K562 (cell line): ENCODE data around the gene APEX2. TPM values are rescaled to one million over a fixed set of nuclear protein-coding genes. Genes with fewer than 3 reads are reported as not detected.
A peak's percentile ranks its signal among the peaks of the same experiment; 100 is the strongest.

Source experiments
- ARID3A ChIP-seq: IDR thresholded peaks from 2 replicates; pipeline ENCODE4 v1.6.1; 2012; ENCODE audit warnings: low read depth, low read length, improper control_type of control experiment, borderline replicate concordance
- ATF1 ChIP-seq, 2 experiments: fragments of 450-650 bp in 1 of 2; IDR thresholded peaks; 2 replicates each; pipeline ENCODE4 v1.6.1; 2016; ENCODE audit warnings: missing compliant biosample characterization in 1 of 2, missing genetic modification characterization in 1 of 2
- BACH1 ChIP-seq: fragments of 200-800 bp; sonication (Bioruptor generic); IDR thresholded peaks from 2 replicates; pipeline ENCODE4 v1.6.1; 2016; ENCODE audit warnings: missing genetic modification characterization, missing compliant biosample characterization
- CXXC5 ChIP-seq: fragments of 250-450 bp; sonication (Bioruptor Pico); IDR thresholded peaks from 2 replicates; pipeline ENCODE4 v1.8.0; 2022; ENCODE audit warnings: inconsistent platforms, mild to moderate bottlenecking, moderate library complexity
- DMBX1 ChIP-seq: fragments of 250-450 bp; sonication (Bioruptor Pico); IDR thresholded peaks from 2 replicates; pipeline ENCODE4 v1.8.0; 2022; ENCODE audit warnings: inconsistent platforms, mild to moderate bottlenecking, moderate library complexity, borderline replicate concordance
- EGR1 ChIP-seq: fragments of 450-650 bp; conservative IDR thresholded peaks from 2 replicates; pipeline ENCODE4 v1.6.1; 2017; ENCODE audit warnings: mild to moderate bottlenecking
- EP400 ChIP-seq: fragments of 450-650 bp; IDR thresholded peaks from 2 replicates; pipeline ENCODE4 v1.6.1; 2017; ENCODE audit warnings: antibody characterized with exemption, mild to moderate bottlenecking, moderate library complexity
- FOXA1 ChIP-seq: fragments of 450-650 bp; IDR thresholded peaks from 2 replicates; pipeline ENCODE4 v1.6.1; 2016; ENCODE audit warnings: mild to moderate bottlenecking, borderline replicate concordance
- GTF2B ChIP-seq: IDR thresholded peaks from 2 replicates; pipeline ENCODE4 v1.6.1; 2011; ENCODE audit not compliant: insufficient read length; ENCODE audit errors: extremely low read depth
- HDAC2 ChIP-seq: fragments of 450-650 bp; IDR thresholded peaks from 2 replicates; pipeline ENCODE4 v1.6.1; 2016; ENCODE audit warnings: mild to moderate bottlenecking
- HDAC3 ChIP-seq: fragments of 450-650 bp; IDR thresholded peaks from 2 replicates; pipeline ENCODE4 v1.6.1; 2018; ENCODE audit warnings: borderline replicate concordance, mild to moderate bottlenecking, moderate library complexity; ENCODE audit not compliant: partially characterized antibody
- HDAC8 ChIP-seq: fragments of 450-650 bp; IDR thresholded peaks from 2 replicates; pipeline ENCODE4 v1.6.1; 2016; ENCODE audit warnings: mild to moderate bottlenecking, missing genetic modification characterization, moderate library complexity, missing compliant biosample characterization
- HMGXB4 ChIP-seq: sonication (generic); formaldehyde crosslinking; IDR thresholded peaks from 2 replicates; pipeline ENCODE4 v1.8.1; 2023; ENCODE audit warnings: mild to moderate bottlenecking, missing genetic modification reagents
- KAT8 ChIP-seq: fragments of 450-650 bp; IDR thresholded peaks from 2 replicates; pipeline ENCODE4 v1.6.1; 2016; ENCODE audit warnings: low read depth, mild to moderate bottlenecking
- MEF2D ChIP-seq: conservative IDR thresholded peaks from 2 replicates; pipeline ENCODE4 v1.6.1; 2016; ENCODE audit warnings: low read depth, missing genetic modification characterization, missing compliant biosample characterization
- MIER1 ChIP-seq: fragments of 450-650 bp; IDR thresholded peaks from 2 replicates; pipeline ENCODE4 v1.6.1; 2016; ENCODE audit warnings: antibody characterized with exemption, mild to moderate bottlenecking, low read depth
- NCOA1 ChIP-seq: fragments of 450-650 bp; IDR thresholded peaks from 2 replicates; pipeline ENCODE4 v1.6.1; 2016; ENCODE audit warnings: low read depth
- NFRKB ChIP-seq: fragments of 450-650 bp; IDR thresholded peaks from 2 replicates; pipeline ENCODE4 v1.6.1; 2016; ENCODE audit warnings: low read depth
- NFXL1 ChIP-seq: fragments of 450-650 bp; formaldehyde crosslinking; IDR thresholded peaks from 2 replicates; pipeline ENCODE4 v1.4.0; 2021; ENCODE audit warnings: mild to moderate bottlenecking
- POLR2A ChIP-seq: fragments of 450-650 bp; conservative IDR thresholded peaks from 2 replicates; pipeline ENCODE4 v1.6.1; 2016
- RBM22 ChIP-seq: fragments of 200-400 bp; formaldehyde crosslinking; IDR thresholded peaks from 2 replicates; pipeline ENCODE4 v1.6.1; 2018; ENCODE audit warnings: low read length, low read depth; ENCODE audit not compliant: poor library complexity, severe bottlenecking
- SREBF1 ChIP-seq: fragments of 150-350 bp; IDR thresholded peaks from 2 replicates; pipeline ENCODE4 v1.6.1; 2014; ENCODE audit warnings: antibody characterized with exemption, low read depth, low read length, borderline replicate concordance
- SREBF2 ChIP-seq: sonication (generic); formaldehyde crosslinking; IDR thresholded peaks from 2 replicates; pipeline ENCODE4 v1.4.0; 2020; ENCODE audit warnings: mild to moderate bottlenecking, missing genetic modification reagents
- SUPT5H ChIP-seq: fragments of 450-650 bp; IDR thresholded peaks from 2 replicates; pipeline ENCODE4 v1.6.1; 2016
- TARDBP ChIP-seq: fragments of 450-650 bp; IDR thresholded peaks from 2 replicates; pipeline ENCODE4 v1.6.1; 2016
- TRIM28 ChIP-seq: fragments of 450-650 bp; IDR thresholded peaks from 2 replicates; pipeline ENCODE4 v1.6.1; 2017
- VEZF1 ChIP-seq: fragments of 200-800 bp; sonication (Bioruptor generic); IDR thresholded peaks from 2 replicates; pipeline ENCODE4 v1.6.1; 2017; ENCODE audit warnings: missing genetic modification characterization, missing compliant biosample characterization
- ZNF134 ChIP-seq: fragments of 250-450 bp; sonication (Bioruptor Pico); conservative IDR thresholded peaks from 2 replicates; pipeline ENCODE4 v1.4.0; 2020
- polyA plus RNA-seq, 8 experiments: library from polyadenylated mRNA; depleted of rRNA in 4 of 8; stranded (reverse) in 5 of 8; unstranded in 3 of 8; fragments of >200 nt; fragmentation: Nextera tagmentation in 2 of 8; fragmentation: Illumina TruSeq in 1 of 8; extraction: Ambion mirVana in 2 of 8; extraction: Trizol in 1 of 8; gene quantifications; 2 replicates each; pipeline versions ENCODE4 v1.2.1 to v1.2.3, GENCODE V29; 2011 to 2014; ENCODE audit warnings: inconsistent platforms in 1 of 8, missing spikeins in 1 of 8
- total RNA-seq, 7 experiments: library from RNA; depleted of rRNA in 6 of 7; stranded (reverse); fragments of >200 nt in 6 of 7; fragmentation: Illumina TruSeq in 2 of 7; extraction: Trizol in 2 of 7; gene quantifications; 2 replicates each; pipeline versions ENCODE4 v1.2.1 to v1.2.3, GENCODE V29; 2011 to 2021; ENCODE audit warnings: low replicate concordance in 1 of 7

APEX2 gene
- total and polyA plus RNA-seq, 9 of the 15 experiments (the other 6 are each of a cell fraction or from before 2014, with no cell fraction given) = 9.4 to 34.2 (median 25.9) TPM

- TF ChIP-seq EGR1 = peak; percentile 79
- TF ChIP-seq POLR2A = no peak
- no peak for TF ChIP-seq RBM22
- no peak for TF ChIP-seq TRIM28
- no peak for TF ChIP-seq ARID3A
- peak; percentile 73; the same call in 1 of the 2 replicates for TF ChIP-seq DMBX1
- TF ChIP-seq ZNF134 (CRISPR knock-in tag) = no peak
- no peak for TF ChIP-seq SREBF2 (CRISPR knock-in tag)
- no peak for TF ChIP-seq NFRKB
- TF ChIP-seq SUPT5H = no peak
- TF ChIP-seq MIER1 = no peak
- no peak for TF ChIP-seq ATF1 (CRISPR knock-in tag; IDR thresholded peaks at IDR 0.05)
- TF ChIP-seq ATF1 (tag; IDR thresholded peaks at IDR 0.05) = peak; percentile 20; the same call in 1 of the 2 replicates
- peak; percentile 52 for TF ChIP-seq VEZF1 (CRISPR knock-in tag)
- no peak for TF ChIP-seq SREBF1
- TF ChIP-seq MEF2D = no peak
- TF ChIP-seq HDAC3 = peak; percentile 95
- no peak for TF ChIP-seq KAT8
- TF ChIP-seq CXXC5 (CRISPR knock-in tag) = peak; percentile 79
- no peak for TF ChIP-seq HDAC8 (tag)
- TF ChIP-seq HDAC2 = no peak
- TF ChIP-seq NCOA1 = peak; percentile 73; the same call in 1 of the 2 replicates
- no peak for TF ChIP-seq GTF2B
- no peak for TF ChIP-seq HMGXB4
- no peak for TF ChIP-seq BACH1 (tag)
- TF ChIP-seq NFXL1 = no peak
- 0 out of 2 replicates have a peak, but pooled peaks have one; percentile 14 for TF ChIP-seq EP400
- TF ChIP-seq FOXA1 = no peak
- no peak for TF ChIP-seq TARDBP
Observed at GRCh38 chrX:55028040-55028439, 27.9 kb downstream of the APEX2 start (continued).
